GM13977 (cell line): ENCODE data around the gene ULK4.
A peak's percentile ranks its signal among the peaks of the same experiment; 100 is the strongest.

Experiments used
- DNase-seq: peaks from one replicate; pipeline ENCODE4 v3.0.0; 2012; ENCODE audit warnings: low spot score
- CTCF ChIP-seq: IDR thresholded peaks from 2 replicates; pipeline ENCODE4 v1.5.1; 2012; ENCODE audit warnings: mild to moderate bottlenecking, control low read depth; ENCODE audit not compliant: insufficient read depth; ENCODE audit errors: extremely low read depth, missing control alignments
- in situ Hi-C: fragments of 300-500 bp; cut with MboI; formaldehyde crosslinking; loops from one replicate; pipeline ENCODE4 v1.12.0; 2022; ENCODE audit warnings: low sequenced_read_pairs, low pct_unique_long_range_greater_than_20kb, mixed read lengths, inconsistent platforms; ENCODE audit not compliant: unreplicated experiment

ULK4 gene

DNA sequence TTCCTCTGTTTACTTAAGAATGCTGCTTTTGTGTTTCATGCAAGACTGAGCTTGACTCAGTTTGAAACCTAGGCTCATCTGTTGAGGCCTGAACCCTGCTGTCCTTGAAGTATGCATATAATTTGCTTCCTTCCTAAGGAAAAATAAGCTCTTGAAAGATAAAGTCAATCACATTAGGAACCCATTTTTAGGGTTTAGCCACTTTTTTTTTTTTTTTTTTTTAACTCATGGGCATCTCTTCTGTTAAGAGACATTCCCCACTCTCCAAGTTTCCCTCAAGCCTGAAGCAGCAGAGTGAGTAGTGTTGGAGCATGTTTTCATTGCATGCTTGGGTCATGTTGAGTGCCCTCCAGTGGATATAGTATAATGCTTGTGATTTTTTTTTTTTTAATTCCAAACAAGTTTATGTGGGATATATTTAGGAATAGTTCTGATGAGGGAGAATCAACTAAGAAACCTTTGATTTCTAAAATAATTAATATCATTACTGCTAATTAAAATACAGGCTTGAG is 759.0 kb downstream of the ULK4 start:
- peak; percentile 30 for TF ChIP-seq CTCF
- in situ Hi-C loops, result no loop called here
- DNase-seq, result peak; percentile 17

DNA sequence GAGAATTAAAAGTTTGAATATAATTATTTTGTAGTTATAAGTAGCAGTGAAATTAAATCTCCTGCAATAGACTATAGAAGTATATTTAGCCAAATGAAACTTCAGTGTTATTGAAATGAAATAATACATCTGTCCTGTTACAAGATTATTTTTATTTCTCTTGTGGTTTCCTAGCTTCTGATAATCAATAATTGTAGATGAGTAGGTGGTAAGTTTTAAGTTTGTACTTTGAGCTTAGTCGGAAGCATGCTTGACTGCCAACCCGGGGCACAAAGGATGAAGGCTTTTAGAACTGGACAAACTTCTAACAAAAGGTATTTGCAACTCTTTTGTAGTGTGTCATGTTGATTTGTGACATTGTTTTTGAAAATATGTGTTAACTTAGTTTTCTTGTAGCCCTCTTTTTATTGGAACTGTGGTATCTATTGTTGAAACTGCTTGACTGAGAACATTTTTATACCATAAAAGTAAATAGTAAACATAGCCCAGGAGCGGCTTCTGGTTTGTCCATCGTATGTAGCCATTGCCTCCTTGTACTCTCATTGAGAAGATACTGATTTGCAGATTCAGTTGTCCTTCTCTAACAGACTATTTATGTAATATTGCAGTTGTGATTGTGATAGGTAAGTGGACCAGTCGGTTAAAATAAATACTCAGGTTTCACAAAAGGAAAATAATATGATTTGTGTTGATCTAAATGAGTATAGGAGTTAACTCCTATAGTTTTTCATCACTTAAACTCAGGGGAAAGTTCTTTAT is 759.6 kb downstream of the ULK4 start:
- DNase-seq, result no peak
- no peak for TF ChIP-seq CTCF
- in situ Hi-C loops, result no loop called here

GRCh38 chr3:41200669-41201021 is 761.3 kb downstream of the ULK4 start:
- in situ Hi-C loops, result no loop called here
- DNase-seq, result peak; percentile 18
- TF ChIP-seq CTCF, result no peak

DNA sequence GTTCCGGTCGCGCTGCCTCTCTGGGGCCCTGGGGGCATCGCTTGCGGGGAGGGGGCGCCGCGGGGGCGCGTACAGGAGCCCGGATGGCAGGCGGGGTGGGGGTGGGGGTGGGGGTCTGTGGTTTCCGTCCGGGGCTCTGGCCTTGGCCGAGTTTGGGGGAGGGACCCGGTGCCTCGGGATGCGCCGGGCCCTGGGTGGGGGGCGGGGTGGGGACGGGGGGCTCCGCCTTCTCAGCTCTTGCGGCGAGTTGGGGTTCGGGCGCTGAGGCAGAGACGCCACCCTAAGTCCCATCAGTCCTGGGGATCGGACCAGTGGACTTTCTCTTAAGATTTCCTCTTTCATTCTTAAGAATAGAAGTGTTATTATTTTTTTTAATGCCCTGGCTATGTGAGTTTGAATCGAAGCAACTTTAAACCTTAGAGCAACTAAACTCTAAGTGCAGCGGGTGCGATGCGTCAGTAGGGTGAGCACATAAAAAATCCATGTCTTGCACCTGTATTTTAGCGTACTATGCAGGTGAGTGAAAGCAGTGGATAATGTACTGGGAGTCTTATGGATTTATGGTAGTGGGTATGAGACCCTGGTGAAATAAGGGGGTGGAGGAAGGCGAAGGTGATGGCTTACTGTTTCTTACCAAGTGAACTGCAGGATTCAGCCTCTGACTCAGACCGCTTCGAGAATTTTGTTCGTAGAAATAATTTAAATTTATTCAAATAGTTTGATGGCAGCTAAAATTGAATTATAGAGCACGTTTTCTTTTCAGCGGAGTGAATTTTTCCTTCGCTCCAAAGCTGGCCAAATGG is 761.8 kb downstream of the ULK4 start:
- in situ Hi-C loops, result no loop called here
- peak; percentile 79 for DNase-seq
- no peak for TF ChIP-seq CTCF

DNA sequence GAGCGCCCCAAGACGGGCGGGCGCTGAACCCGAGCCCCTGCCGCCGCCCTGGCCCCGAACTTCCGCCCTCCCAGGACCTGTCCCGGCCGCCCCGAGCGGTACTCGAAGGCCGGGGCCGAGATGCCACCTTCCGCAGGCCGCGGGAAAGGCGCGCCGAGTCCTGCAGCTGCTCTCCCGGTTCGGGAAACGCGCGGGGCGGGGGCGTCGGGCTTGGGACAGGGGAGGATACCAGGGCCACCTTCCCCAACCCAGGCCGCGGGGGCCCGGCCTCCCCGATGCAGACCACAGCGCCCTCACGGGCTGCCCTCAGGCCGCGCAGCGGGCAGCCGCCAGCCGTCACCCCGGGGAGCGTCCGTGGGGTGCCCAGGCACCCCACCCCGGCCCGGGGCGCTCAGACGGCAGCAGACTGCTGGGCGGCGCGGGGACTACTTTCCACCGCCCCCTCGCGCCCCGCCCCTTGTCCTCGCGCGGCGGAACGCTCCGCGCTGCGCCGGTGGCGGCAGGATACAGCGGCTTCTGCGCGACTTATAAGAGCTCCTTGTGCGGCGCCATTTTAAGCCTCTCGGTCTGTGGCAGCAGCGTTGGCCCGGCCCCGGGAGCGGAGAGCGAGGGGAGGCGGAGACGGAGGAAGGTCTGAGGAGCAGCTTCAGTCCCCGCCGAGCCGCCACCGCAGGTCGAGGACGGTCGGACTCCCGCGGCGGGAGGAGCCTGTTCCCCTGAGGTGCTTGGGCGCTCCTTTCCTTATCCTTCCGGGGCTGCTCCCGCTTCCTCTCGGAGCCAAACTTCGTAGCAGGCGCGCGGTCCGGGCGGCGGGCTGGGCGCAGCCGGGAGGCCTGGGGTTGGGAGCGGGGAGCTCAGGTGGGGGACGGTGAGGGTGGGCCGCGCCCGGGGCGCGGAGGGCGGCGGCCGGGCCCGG is 762.7 kb downstream of the ULK4 start, which contains the start of gene CTNNB1:
Gene CTNNB1 (plus strand): TSS at position 556 of the 916 bp plus-strand sequence. CDS start 24,564 bp downstream, outside the sequence.
- in situ Hi-C loops, result no loop called here

More for the DNA sequence above, 762.7 kb downstream of the ULK4 start, which contains the start of gene CTNNB1:
- peak; percentile 85 for DNase-seq
- TF ChIP-seq CTCF, result no peak
